Suprapubic skin (tissue), 4 donors: ENCODE results near the gene ZNF77. TPM values are rescaled to one million over a fixed set of nuclear protein-coding genes. Genes with fewer than 3 reads are reported as not detected.

Experiments
- DNase-seq, 2 donors: peaks; one replicate each; pipeline ENCODE4 v3.0.0-alpha.2; 2019; ENCODE audit warnings: low spot score in 2 of 2
- H3K27ac ChIP-seq: fragments of 200-600 bp; sonication (generic); one replicate; pipeline ENCODE4 v1.5.1; 2019
- H3K27me3 ChIP-seq: fragments of 200-600 bp; sonication (generic); one replicate; pipeline ENCODE4 v1.5.1; 2019
- H3K36me3 ChIP-seq: fragments of 200-600 bp; sonication (generic); one replicate; pipeline ENCODE4 v1.5.1; 2019
- H3K4me1 ChIP-seq: fragments of 200-600 bp; sonication (generic); one replicate; pipeline ENCODE4 v1.5.1; 2019
- H3K4me3 ChIP-seq: fragments of 200-600 bp; sonication (generic); one replicate; pipeline ENCODE4 v1.5.1; 2019; ENCODE audit warnings: mild to moderate bottlenecking
- H3K9me3 ChIP-seq: fragments of 200-600 bp; sonication (generic); one replicate; pipeline ENCODE4 v1.5.1; 2019
- EP300 ChIP-seq: sonication (generic); formaldehyde crosslinking; IDR thresholded peaks from one replicate; pipeline ENCODE4 v1.6.1; 2017; ENCODE audit warnings: antibody characterized with exemption
- POLR2A ChIP-seq, 2 donors: fragments of 450-650 bp; IDR thresholded peaks; one replicate each; pipeline ENCODE4 v1.6.1; 2017; ENCODE audit warnings: antibody characterized with exemption in 2 of 2, mild to moderate bottlenecking in 2 of 2, moderate library complexity in 2 of 2
- POLR2AphosphoS5 ChIP-seq, 3 donors: sonication (generic); formaldehyde crosslinking; IDR thresholded peaks; one replicate each; pipeline ENCODE4 v1.6.1; 2017; ENCODE audit warnings: antibody characterized with exemption in 3 of 3
- WGBS: methylation state at CpG from one replicate; pipeline ENCODE4 v1.1.5; 2018; 5-methylcytosine and 5-hydroxymethylcytosine counted together
- total RNA-seq, 4 donors: library from RNA; depleted of rRNA; stranded (reverse); fragments of >200 nt; gene quantifications; one replicate each; pipeline ENCODE4 v1.1.0, GENCODE V29; 2016
- TF ChIP-seq, protein P1 (sequence below), 2 donors: fragments of 200-600 bp in 1 of 2; fragments of 450-650 bp in 1 of 2; sonication (generic) in 1 of 2; IDR thresholded peaks; one replicate each; pipeline ENCODE4 v1.5.1; 2016 to 2019; ENCODE audit warnings: antibody characterized with exemption in 2 of 2, mild to moderate bottlenecking in 1 of 2, moderate library complexity in 1 of 2

ZNF77 gene
- total RNA-seq, 4 donors from 2014 or later, result 2.8 to 5.6 (median 3.9) TPM

- Histone ChIP-seq H3K4me1 (peaks cover 10% of the 10 kb centered on the region), H3K4me3 (no peak overlapping the region), H3K9me3 (no peaks in the 10 kb centered on the region), H3K27me3 (no peaks in the 10 kb centered on the region), H3K27ac (no peak overlapping the region), H3K36me3 (no peaks in the 10 kb centered on the region)
- 100% methylated on average over 3 of the region's 3 CpGs for WGBS
- no peak for TF ChIP-seq EP300
- TF ChIP-seq POLR2AphosphoS5 (IDR thresholded peaks at IDR 0.05), result no peak
- no peak for TF ChIP-seq POLR2A (IDR thresholded peaks at IDR 0.05)
- TF ChIP-seq, protein P1, sequence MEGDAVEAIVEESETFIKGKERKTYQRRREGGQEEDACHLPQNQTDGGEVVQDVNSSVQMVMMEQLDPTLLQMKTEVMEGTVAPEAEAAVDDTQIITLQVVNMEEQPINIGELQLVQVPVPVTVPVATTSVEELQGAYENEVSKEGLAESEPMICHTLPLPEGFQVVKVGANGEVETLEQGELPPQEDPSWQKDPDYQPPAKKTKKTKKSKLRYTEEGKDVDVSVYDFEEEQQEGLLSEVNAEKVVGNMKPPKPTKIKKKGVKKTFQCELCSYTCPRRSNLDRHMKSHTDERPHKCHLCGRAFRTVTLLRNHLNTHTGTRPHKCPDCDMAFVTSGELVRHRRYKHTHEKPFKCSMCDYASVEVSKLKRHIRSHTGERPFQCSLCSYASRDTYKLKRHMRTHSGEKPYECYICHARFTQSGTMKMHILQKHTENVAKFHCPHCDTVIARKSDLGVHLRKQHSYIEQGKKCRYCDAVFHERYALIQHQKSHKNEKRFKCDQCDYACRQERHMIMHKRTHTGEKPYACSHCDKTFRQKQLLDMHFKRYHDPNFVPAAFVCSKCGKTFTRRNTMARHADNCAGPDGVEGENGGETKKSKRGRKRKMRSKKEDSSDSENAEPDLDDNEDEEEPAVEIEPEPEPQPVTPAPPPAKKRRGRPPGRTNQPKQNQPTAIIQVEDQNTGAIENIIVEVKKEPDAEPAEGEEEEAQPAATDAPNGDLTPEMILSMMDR (IDR thresholded peaks at IDR 0.05), result no peak
- DNase-seq, result no peak
Measured at GRCh38 chr19:2988568-2988967, 43.8 kb upstream of the ZNF77 start.

DNA sequence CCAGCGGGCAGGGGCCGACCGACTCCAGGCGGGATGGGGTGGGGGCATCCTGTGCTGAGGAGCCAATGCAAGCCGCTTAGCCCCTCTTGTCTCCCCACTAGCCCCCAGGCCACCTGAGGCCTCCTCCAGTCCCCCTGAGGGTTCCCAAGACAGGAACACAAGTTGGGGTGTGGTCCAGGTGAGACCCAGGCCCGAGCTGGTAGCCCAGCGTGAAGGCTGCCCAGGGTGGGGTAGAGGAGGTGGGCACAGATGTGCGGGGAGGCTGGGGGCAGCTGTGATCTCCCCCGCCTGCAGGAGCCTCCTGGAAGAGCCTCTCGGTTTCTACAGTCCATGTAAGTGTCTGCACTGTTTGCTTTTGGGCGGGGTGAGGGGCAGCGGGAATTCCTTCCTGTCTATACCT lies 43.0 kb upstream of the ZNF77 start:
- no peak overlapping the region for H3K27ac ChIP-seq

DNA sequence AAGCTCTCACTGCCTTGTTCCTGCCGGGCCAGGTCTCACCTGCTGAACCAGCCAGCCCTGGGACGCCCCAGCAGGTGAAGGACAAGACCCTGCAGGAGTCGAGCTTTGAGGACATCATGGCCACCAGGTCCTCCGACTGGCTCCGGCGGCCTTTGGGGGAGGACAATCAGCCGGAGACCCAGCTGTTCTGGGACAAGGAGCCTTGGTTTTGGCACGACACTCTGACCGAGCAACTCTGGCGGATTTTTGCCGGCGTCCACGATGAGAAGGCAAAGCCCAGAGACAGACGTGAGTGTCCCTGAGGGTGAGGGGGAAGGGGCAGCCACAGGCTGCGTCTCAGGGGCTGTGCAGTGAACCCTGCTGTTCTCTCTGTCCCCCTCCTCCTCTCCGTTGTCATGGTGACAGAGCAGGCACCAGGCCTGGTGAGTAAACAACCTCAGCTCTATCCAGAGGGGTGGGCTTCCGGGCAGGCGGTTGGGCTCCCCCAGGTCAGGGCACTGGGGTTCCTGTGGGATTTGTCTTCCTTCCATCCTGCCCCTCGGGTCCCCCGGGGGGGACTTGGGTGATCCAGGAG lies 42.3 kb upstream of the ZNF77 start:
- no peaks in the 10 kb centered on the region for H3K27me3 ChIP-seq
- WGBS, result 56% methylated on average over 19 of the region's 20 CpGs
- DNase-seq, result no peak
- peaks cover 23% of the 10 kb centered on the region for H3K4me1 ChIP-seq
- H3K36me3 ChIP-seq, result no peaks in the 10 kb centered on the region
- H3K9me3 ChIP-seq, result no peaks in the 10 kb centered on the region
- no peak overlapping the region for H3K4me3 ChIP-seq
- no peak overlapping the region for H3K27ac ChIP-seq
- TF ChIP-seq, protein P1 (IDR thresholded peaks at IDR 0.05), result no peak
- TF ChIP-seq POLR2A (IDR thresholded peaks at IDR 0.05) (no peak), POLR2AphosphoS5 (IDR thresholded peaks at IDR 0.05) (no peak), EP300 (no peak)

More for the DNA sequence above, 43.0 kb upstream of the ZNF77 start:
- Histone ChIP-seq H3K4me1 (peaks cover 17% of the 10 kb centered on the region), H3K36me3 (no peaks in the 10 kb centered on the region), H3K9me3 (no peaks in the 10 kb centered on the region), H3K27me3 (no peaks in the 10 kb centered on the region), H3K4me3 (no peak overlapping the region)
- DNase-seq, result no peak
- 81% methylated on average over 8 of the region's 12 CpGs for WGBS
- TF ChIP-seq EP300 (no peak), POLR2A (IDR thresholded peaks at IDR 0.05) (no peak), POLR2AphosphoS5 (IDR thresholded peaks at IDR 0.05) (no peak)
- TF ChIP-seq, protein P1 (IDR thresholded peaks at IDR 0.05), result no peak

- peaks cover 23% of the 10 kb centered on the region for H3K4me1 ChIP-seq
- no peak for DNase-seq
- H3K36me3 ChIP-seq, result no peaks in the 10 kb centered on the region
- H3K27ac ChIP-seq, result peak overlapping the region; percentile 76
- H3K27me3 ChIP-seq, result no peaks in the 10 kb centered on the region
- no peaks in the 10 kb centered on the region for H3K9me3 ChIP-seq
- WGBS, result 0% methylated on average over 8 of the region's 14 CpGs
- peak overlapping the region; percentile 37 for H3K4me3 ChIP-seq
- TF ChIP-seq POLR2AphosphoS5 (IDR thresholded peaks at IDR 0.05), result no peak
- TF ChIP-seq, protein P1 (IDR thresholded peaks at IDR 0.05), result no peak
- no peak for TF ChIP-seq POLR2A (IDR thresholded peaks at IDR 0.05)
- no peak for TF ChIP-seq EP300
Measured at GRCh38 chr19:2984215-2984528, 39.4 kb upstream of the ZNF77 start.

- H3K4me1 ChIP-seq, result peaks cover 23% of the 10 kb centered on the region
- H3K4me3 ChIP-seq, result peak overlapping the region; percentile 37
- no peaks in the 10 kb centered on the region for H3K27me3 ChIP-seq
- H3K9me3 ChIP-seq, result no peaks in the 10 kb centered on the region
- WGBS, result 4% methylated on average over 14 of the region's 24 CpGs
- peak in 1 of 2 donors; percentile 87 for DNase-seq
- H3K36me3 ChIP-seq, result no peaks in the 10 kb centered on the region
- TF ChIP-seq, protein P1 (IDR thresholded peaks at IDR 0.05), result no peak
- peak in 1 of 3 donors; percentile 38 for TF ChIP-seq POLR2AphosphoS5 (IDR thresholded peaks at IDR 0.05)
- H3K27ac ChIP-seq, result peak overlapping the region; percentile 76
Measured at GRCh38 chr19:2983351-2984214, 38.8 kb upstream of the ZNF77 start.
